GM23338 (cell line): ENCODE measurements around the gene C19orf47. TPM values are rescaled to one million over a fixed set of nuclear protein-coding genes. Genes with fewer than 3 reads are reported as not detected.

Experiments used
- ATAC-seq: fragments of 200-7000 bp; cut with Tn5 transposase; 3 replicates; pipeline ENCODE4 v1.9.1; 2020
- DNase-seq: peaks from one replicate; pipeline ENCODE4 v3.0.0-alpha.2; 2015; ENCODE audit warnings: low spot score
- H2AFZ ChIP-seq: fragments of 200-600 bp; sonication (generic); 2 replicates; pipeline ENCODE4 v1.8.0; 2016; ENCODE audit warnings: antibody characterized with exemption, mild to moderate bottlenecking, moderate library complexity
- H3F3A ChIP-seq: fragments of 200-600 bp; sonication (generic); replicated peaks from 2 replicates; pipeline ENCODE4 v1.8.0; 2017; ENCODE audit warnings: antibody characterized with exemption, mixed run types, low read depth
- H3K27ac ChIP-seq: fragments of 200-600 bp; sonication (generic); 2 replicates; pipeline ENCODE4 v1.6.1; 2016; ENCODE audit warnings: low read depth
- H3K27me3 ChIP-seq: fragments of 200-600 bp; sonication (generic); 2 replicates; pipeline ENCODE4 v1.8.0; 2016; ENCODE audit warnings: mild to moderate bottlenecking, mixed run types, moderate library complexity; ENCODE audit not compliant: insufficient read depth
- H3K36me3 ChIP-seq: fragments of 200-600 bp; sonication (generic); 2 replicates; pipeline ENCODE4 v1.8.0; 2016; ENCODE audit warnings: mild to moderate bottlenecking; ENCODE audit not compliant: insufficient read depth
- H3K4me1 ChIP-seq: fragments of 200-600 bp; sonication (generic); 2 replicates; pipeline ENCODE4 v1.8.0; 2016; ENCODE audit warnings: mild to moderate bottlenecking, moderate library complexity; ENCODE audit not compliant: insufficient read depth
- H3K4me2 ChIP-seq: fragments of 200-600 bp; sonication (generic); 2 replicates; pipeline ENCODE4 v1.7.1; 2017; ENCODE audit warnings: mixed run types
- H3K4me3 ChIP-seq: fragments of 200-600 bp; sonication (generic); 2 replicates; pipeline ENCODE4 v1.6.1; 2016; ENCODE audit warnings: mixed run types
- H3K79me2 ChIP-seq: fragments of 200-600 bp; sonication (generic); replicated peaks from 2 replicates; pipeline ENCODE4 v1.8.0; 2017; ENCODE audit warnings: mild to moderate bottlenecking; ENCODE audit not compliant: insufficient read depth
- H3K9me2 ChIP-seq: fragments of 200-600 bp; sonication (generic); 2 replicates; pipeline ENCODE4 v1.8.0; 2017; ENCODE audit not compliant: insufficient read depth
- H4K20me1 ChIP-seq: fragments of 200-600 bp; sonication (generic); replicated peaks from 2 replicates; pipeline ENCODE4 v1.8.0; 2017; ENCODE audit warnings: mild to moderate bottlenecking; ENCODE audit not compliant: insufficient read depth
- H3K27ac Mint-ChIP-seq: 2 replicates; pipeline ENCODE4 v1.8.0; 2020; ENCODE audit warnings: inconsistent platforms, mild to moderate bottlenecking, moderate library complexity, mixed read lengths
- H3K27me3 Mint-ChIP-seq: 3 replicates; pipeline ENCODE4 v1.8.0; 2022; ENCODE audit warnings: low read depth, mild to moderate bottlenecking, moderate library complexity, mixed read lengths, inconsistent platforms; ENCODE audit not compliant: insufficient read depth, poor library complexity
- H3K36me3 Mint-ChIP-seq: 3 replicates; pipeline ENCODE4 v1.8.0; 2021; ENCODE audit warnings: low read depth, mild to moderate bottlenecking, inconsistent platforms, moderate library complexity, mixed read lengths
- H3K4me1 Mint-ChIP-seq: 3 replicates; pipeline ENCODE4 v1.8.0; 2020; ENCODE audit warnings: mild to moderate bottlenecking, inconsistent platforms, mixed read lengths
- H3K4me3 Mint-ChIP-seq: 3 replicates; pipeline ENCODE4 v1.8.0; 2021; ENCODE audit warnings: moderate library complexity, mild to moderate bottlenecking, inconsistent platforms, mixed read lengths
- H3K9me3 Mint-ChIP-seq: 3 replicates; pipeline ENCODE4 v1.8.0; 2020; ENCODE audit warnings: moderate library complexity, mild to moderate bottlenecking, inconsistent platforms, mixed read lengths
- CREB1 ChIP-seq: fragments of 250-450 bp; sonication (Bioruptor Pico); IDR thresholded peaks from 2 replicates; pipeline ENCODE4 v1.5.0; 2020; ENCODE audit warnings: low read depth, mild to moderate bottlenecking, moderate library complexity
- CTCF ChIP-seq, 2 experiments: fragments of 200-600 bp in 1 of 2; sonication (generic) in 1 of 2; conservative IDR thresholded peaks; 2 replicates each; pipeline versions ENCODE4 v1.5.1 to v1.6.1; 2016 to 2017; ENCODE audit warnings: antibody characterized with exemption in 2 of 2, low read depth in 2 of 2, mild to moderate bottlenecking in 2 of 2, moderate library complexity in 1 of 2
- ETS1 ChIP-seq: IDR thresholded peaks from 2 replicates; pipeline ENCODE4 v1.6.1; 2016; ENCODE audit warnings: antibody characterized with exemption
- EZH2 ChIP-seq: fragments of 200-600 bp; sonication (generic); IDR thresholded peaks from one replicate; pipeline ENCODE4 v1.8.0; 2017; ENCODE audit warnings: antibody characterized with exemption, mild to moderate bottlenecking, low read depth; ENCODE audit not compliant: unreplicated experiment
- EZH2phosphoT487 ChIP-seq: fragments of 200-600 bp; sonication (generic); IDR thresholded peaks from one replicate; pipeline ENCODE4 v1.8.1; 2018; ENCODE audit warnings: antibody characterized with exemption; ENCODE audit not compliant: unreplicated experiment
- JUNB ChIP-seq: IDR thresholded peaks from one replicate; pipeline ENCODE4 v1.6.1; 2016; ENCODE audit warnings: antibody characterized with exemption; ENCODE audit not compliant: unreplicated experiment
- NANOG ChIP-seq: IDR thresholded peaks from 2 replicates; pipeline ENCODE4 v1.6.1; 2016; ENCODE audit warnings: antibody characterized with exemption, borderline replicate concordance
- POLR2AphosphoS5 ChIP-seq: IDR thresholded peaks from 2 replicates; pipeline ENCODE4 v1.6.1; 2016; ENCODE audit warnings: antibody characterized with exemption, low read depth
- REST ChIP-seq: IDR thresholded peaks from one replicate; pipeline ENCODE4 v1.6.1; 2018; ENCODE audit warnings: antibody characterized with exemption; ENCODE audit not compliant: unreplicated experiment
- STAT1 ChIP-seq: IDR thresholded peaks from one replicate; pipeline ENCODE4 v1.6.1; 2016; ENCODE audit warnings: antibody characterized with exemption; ENCODE audit not compliant: unreplicated experiment
- ZNF114 ChIP-seq: fragments of 250-450 bp; sonication (Bioruptor Pico); IDR thresholded peaks from 2 replicates; pipeline ENCODE4 v1.5.0; 2020; ENCODE audit warnings: mild to moderate bottlenecking, moderate library complexity
- ZNF331 ChIP-seq: fragments of 250-450 bp; sonication (Bioruptor Pico); IDR thresholded peaks from 2 replicates; pipeline ENCODE4 v1.5.0; 2020; ENCODE audit warnings: low read depth, mild to moderate bottlenecking, moderate library complexity
- ZNF462 ChIP-seq: fragments of 250-450 bp; sonication (Bioruptor Pico); IDR thresholded peaks from 2 replicates; pipeline ENCODE4 v1.5.0; 2020; ENCODE audit warnings: mild to moderate bottlenecking, moderate library complexity
- polyA plus RNA-seq: library from polyadenylated mRNA; unstranded; fragments of >200 nt; fragmentation: Nextera tagmentation; extraction: Ambion mirVana; gene quantifications from 2 replicates; pipeline ENCODE4 v1.2.1, GENCODE V29; 2016
- total RNA-seq: library from RNA; depleted of rRNA; stranded (reverse); fragments of >200 nt; shearing (Covaris generic); gene quantifications from 2 replicates; pipeline ENCODE4 v1.2.3, GENCODE V29; 2014

The C19orf47 gene
- total and polyA plus RNA-seq, 2 experiments from 2014 or later = 13.1 to 26.6 TPM

- Histone ChIP-seq H3K4me3 (no peak overlapping the region), H3K79me2 (peaks cover 7% of the 10 kb centered on the region; the same call in 1 of the 2 replicates)
Observed at GRCh38 chr19:40363069-40363468, 14.9 kb upstream of the C19orf47 start.

More at GRCh38 chr19:40363069-40363468, 14.9 kb upstream of the C19orf47 start:
- H3K36me3 ChIP-seq = no peaks in the 10 kb centered on the region
- Mint-ChIP-seq H3K27me3 (peaks cover 5% of the 10 kb centered on the region), H3K9me3 (no peaks in the 10 kb centered on the region), H3K36me3 (peaks cover 9% of the 10 kb centered on the region), H3K4me3 (no peak overlapping the region), H3K4me1 (peaks cover 22% of the 10 kb centered on the region), H3K27ac (no peak overlapping the region)
- TF ChIP-seq JUNB (no peak), ZNF462 (CRISPR knock-in tag) (no peak), REST (no peak), EZH2 (no peak), ETS1 (no peak), STAT1 (no peak), NANOG (no peak), ZNF114 (CRISPR knock-in tag) (no peak), EZH2phosphoT487 (no peak), CREB1 (CRISPR knock-in tag) (no peak), CTCF (conservative IDR thresholded peaks at IDR 0.05; ENCODE audit: low read depth in 2 of 2) (no peak), ZNF331 (CRISPR knock-in tag) (no peak), POLR2AphosphoS5 (no peak)
- H3K4me2 ChIP-seq = no peak overlapping the region
- no peaks in the 10 kb centered on the region for H3K9me2 ChIP-seq
- peaks cover 6% of the 10 kb centered on the region; the same call in 1 of the 2 replicates for H4K20me1 ChIP-seq
- no peak overlapping the region for H3K27ac ChIP-seq
- no peaks in the 10 kb centered on the region for H3F3A ChIP-seq
- no peak for ATAC-seq
- peaks cover 20% of the 10 kb centered on the region for H3K4me1 ChIP-seq
- H3K27me3 ChIP-seq = no peaks in the 10 kb centered on the region
- H2AFZ ChIP-seq = no peak overlapping the region
- DNase-seq = no peak
